Activated naive CD4-positive, alpha-beta T cell (primary cell): ENCODE measurements around the gene PLN.

Experiments
- DNase-seq, 4 experiments: peaks; one replicate each; lab custom pipeline; 2025; lab: John Stamatoyannopoulos, UW

Gene PLN

GRCh38 chr6:118548136-118548535, at the start of gene PLN:
TSS of gene PLN (plus strand) at chr6:118548296. CDS start at chr6:118558922, 10,626 bp downstream.
- DNase-seq = no peak

DNA sequence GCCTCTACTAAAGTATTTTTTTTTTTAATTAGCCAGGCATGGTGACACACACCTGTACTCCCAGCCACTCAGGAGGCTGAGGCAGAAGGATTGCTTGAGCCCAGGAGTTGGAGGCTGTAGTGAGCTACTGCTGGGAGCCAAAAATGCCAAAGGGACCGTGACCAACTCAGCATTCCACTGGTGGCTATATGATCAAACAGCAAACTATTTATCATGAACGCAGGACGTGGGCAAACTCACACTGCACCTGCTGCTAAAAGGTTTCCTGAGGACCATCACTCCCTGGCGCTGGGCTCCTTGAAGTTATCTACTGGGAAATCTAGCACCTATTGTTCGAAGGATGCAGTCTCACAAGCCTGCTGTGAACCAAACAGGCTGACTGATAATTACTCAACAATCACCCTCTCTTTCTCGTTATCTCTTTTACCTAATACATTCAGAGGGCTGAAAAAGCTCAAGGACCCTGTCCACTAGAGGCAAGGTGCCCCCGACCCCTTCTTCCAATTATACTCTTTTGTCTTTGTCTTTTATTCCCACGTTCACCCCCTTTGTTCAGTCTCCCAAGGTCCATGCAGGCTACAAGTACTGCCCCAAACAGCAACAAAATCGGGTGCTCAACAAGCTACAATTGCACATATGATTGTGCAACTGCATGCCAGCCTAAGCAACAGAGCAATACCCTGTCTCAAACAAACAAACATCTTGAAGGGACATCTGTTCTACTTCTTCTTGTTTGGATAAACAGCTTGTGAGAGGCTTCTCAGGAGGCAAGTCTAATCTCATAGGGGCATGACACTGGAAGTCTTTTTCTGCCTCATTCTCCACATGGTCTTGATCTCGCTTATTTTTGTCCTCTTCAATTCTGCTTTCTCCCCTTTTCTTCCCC, 47.7 kb upstream of the PLN start:
- no peak for DNase-seq

DNA sequence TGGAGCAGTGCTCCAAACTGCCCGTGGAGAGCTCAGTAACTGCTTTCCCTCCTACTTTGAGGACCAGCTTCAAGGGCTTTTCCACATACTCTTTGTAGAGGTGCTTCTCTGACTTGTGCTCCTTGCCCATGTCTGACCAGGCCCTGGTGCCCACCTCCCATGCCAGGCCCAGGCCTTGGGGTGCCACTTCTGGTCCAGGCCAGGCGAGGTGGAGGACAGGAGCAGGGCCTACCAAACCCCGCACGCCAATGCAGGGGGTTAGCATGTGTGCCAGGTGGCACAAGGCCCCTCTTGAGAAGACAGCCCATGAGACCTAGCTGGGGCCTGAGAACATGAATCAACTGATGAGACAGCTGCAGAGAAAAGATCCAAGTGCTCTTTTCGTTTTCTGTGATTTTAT, 47.0 kb upstream of the PLN start:
- DNase-seq = no peak

- DNase-seq = no peak
Observed at GRCh38 chr6:118501765-118502164, 46.3 kb upstream of the PLN start.

GRCh38 chr6:118502169-118502568, 45.9 kb upstream of the PLN start:
- no peak for DNase-seq

- DNase-seq = no peak
Observed at GRCh38 chr6:118504611-118505010, 43.5 kb upstream of the PLN start.

DNA sequence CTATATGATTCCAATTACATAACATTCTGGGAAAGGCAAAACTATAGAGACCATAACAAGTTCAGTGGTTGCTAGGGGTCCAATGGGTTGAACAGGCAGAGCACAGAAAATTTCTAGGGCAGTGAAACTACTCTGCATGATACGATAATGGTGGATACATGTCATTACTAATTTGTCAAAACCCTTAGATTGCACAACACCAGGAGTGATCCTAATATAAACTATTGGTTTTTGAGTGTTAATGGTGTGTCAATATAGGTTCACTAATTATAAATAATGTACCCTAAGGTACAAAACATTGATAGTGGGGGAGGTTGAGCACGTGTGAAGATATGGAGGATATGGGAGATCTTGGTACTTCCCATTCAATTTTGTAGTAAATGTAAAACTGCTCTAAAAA, 42.4 kb upstream of the PLN start:
- DNase-seq = no peak

- DNase-seq = no peak
Observed at GRCh38 chr6:118506071-118506638, 41.9 kb upstream of the PLN start.

DNA sequence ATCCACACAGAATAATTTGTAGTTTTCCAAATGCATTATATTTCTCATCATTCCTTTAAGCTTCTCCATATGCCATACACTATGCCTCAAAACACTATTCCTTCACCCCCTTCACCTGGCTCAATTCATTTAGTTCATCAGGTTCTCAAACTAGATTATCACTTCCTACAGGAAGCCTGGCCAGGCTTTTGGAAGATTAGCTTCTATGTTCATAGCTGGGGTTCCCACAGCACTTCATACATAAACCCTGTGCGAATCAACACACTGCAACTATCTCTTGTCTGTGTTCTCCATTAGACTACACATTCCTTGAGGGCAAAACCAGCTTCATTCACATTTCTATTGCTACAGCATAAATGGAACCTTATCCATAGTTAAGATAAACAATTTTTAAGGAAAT, 40.5 kb upstream of the PLN start:
- no peak for DNase-seq

- no peak for DNase-seq
Observed at GRCh38 chr6:118509009-118509617, 39.0 kb upstream of the PLN start.

DNA sequence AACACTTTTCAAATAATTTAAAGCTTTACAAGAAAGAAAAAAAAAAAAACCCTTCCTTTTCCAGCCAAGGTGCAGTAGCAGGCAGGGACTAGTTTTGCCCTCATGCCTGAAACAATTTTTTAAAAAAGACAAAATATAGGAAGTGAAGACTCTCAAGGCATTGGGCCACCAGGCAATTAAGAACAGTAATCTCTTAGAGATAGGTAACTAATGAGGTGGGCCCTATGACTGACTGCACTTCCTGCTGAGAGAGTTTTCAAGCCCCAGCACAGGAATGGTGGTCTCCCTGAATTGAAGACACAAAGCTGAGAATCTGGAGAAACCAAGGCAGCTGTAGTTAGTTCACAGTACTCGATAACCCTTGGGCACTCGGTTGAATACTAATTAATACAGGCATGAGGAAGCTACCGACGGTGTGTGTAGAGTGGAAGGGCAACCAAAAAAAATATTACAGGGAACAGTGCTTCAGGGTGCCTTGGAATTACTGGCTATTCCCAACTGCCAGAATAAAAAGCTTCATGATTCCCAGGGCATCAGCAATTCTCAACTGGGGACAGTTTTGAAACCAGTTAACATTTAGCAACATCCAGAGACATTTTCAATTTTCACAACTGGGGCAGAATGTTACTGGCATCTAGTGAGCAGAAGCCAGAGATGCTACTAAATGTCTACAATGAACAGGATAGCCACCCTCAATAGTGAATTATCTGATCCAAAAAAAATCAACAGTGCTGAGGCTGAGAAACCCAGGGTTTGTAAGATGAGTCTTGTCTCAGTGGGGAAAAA, 36.0 kb upstream of the PLN start:
- DNase-seq = no peak

- no peak for DNase-seq
Observed at GRCh38 chr6:118514689-118515088, 33.4 kb upstream of the PLN start.

DNA sequence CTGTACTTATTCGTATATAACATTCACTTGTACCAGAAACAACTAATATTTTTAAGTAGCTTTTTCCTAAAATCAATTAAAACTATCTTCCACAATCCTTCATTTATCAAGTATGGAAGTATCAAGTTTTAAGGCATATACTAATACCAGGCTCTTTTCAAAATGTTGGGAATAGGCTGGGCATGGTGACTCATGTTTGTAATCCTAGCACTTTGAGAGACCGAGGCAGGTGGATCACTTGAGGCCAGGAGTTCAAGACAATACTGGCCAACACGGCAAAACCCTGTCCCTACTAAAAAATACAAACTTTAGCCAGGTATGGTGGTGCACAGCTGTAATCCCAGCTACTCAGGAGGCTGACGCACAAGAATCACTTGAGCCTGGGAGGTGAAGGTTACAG, 25.7 kb upstream of the PLN start:
- DNase-seq = no peak

DNA sequence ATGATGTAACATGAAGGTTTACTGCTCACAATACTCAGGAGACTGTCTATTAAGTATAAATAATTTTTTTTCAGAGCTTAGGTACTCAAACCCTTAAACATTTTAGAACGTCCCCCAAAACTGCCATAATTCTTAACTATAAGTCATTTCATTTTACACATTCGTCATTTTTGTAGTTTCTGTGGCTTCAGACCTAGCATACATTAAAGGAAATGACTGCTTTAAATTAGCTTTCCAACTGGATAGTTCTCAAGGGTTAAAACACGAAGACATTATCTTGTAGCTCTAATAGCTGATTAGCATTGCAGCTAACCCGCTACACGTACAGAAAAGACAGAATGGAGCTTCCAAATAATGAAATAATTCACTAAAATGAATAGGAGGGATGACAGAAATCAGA, 24.9 kb upstream of the PLN start:
- DNase-seq = no peak

DNA sequence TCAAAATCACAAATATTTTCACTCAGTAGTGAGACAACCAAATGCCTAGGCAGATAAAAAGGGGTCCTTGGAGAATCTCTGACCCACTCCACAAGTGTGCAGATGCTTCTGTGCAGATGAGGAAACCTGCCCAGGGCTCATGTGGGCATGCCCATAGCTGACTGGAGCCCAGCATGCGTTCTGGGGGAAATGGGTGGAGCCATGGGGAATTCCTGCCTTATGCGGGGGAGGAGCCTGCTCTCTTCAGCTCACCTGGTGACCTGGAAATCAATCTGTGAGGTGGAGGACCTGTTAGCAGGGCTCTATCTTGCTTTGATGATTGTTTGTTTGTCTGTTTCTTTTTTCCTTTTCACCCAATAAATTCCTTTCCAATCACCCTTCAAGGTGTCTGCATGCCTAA, 23.4 kb upstream of the PLN start:
- no peak for DNase-seq

DNA sequence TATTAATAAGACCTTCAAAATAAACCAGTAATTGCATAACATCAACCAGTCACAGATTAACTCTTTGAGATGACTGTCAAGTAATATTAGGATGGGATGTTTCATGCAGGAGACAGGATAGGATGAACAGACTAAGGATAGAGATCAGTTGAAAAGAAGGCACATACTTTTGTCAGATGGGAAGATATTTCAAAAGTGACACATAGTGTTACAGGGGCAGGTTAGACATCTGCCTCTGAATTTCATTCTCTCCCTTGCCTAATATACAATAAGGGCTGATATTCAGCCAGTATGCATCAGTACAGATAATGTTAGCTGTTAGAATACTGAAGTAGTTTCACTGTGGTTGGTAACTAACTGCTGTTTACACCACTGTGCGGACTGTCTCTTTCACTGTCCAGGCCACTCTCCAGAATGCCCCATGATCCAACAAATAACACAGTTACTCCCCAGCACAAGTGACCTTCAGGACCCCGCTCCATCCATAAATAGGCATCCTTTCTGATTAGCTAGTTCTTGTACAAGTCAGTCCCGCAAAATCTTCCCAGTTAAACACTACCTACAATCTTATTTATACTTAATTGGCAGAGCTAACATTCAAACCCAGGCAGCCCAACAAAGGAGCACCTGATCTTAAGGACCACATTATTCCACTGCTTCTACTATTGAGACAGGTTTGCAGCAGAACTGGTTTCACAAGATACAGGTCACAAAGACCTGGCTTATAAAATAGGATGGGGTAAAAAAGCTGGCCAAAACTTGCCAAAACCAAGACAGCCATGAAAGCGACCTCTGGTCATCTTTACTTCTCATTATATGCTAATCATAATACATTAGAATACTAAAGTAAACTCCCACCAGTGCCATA, 21.9 kb upstream of the PLN start:
- DNase-seq = no peak

GRCh38 chr6:118528129-118528528, 20.0 kb upstream of the PLN start:
- no peak for DNase-seq

- no peak for DNase-seq
Observed at GRCh38 chr6:118529756-118530155, 18.3 kb upstream of the PLN start.

DNA sequence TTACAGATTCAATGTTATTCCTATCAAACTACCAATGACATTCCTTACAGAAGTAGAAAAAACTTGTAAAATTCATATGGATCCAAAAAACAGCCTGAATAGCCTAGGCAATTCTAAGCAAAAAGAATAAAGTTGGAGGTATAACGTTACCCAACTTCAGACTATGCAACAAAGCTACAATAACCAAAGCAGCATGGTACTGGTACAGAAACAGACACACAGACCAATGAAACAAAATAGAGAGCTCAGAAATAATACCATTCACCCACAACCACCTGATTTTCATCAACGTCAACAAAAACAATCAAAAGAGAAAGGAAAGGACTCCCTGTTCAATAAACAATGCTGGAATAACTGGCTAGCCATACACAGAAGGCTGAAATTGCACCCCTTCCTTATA, 17.2 kb upstream of the PLN start:
- no peak for DNase-seq

- DNase-seq = no peak
Observed at GRCh38 chr6:118535176-118535844, 12.8 kb upstream of the PLN start.

- DNase-seq = no peak
Observed at GRCh38 chr6:118536478-118536877, 11.6 kb upstream of the PLN start.
